Activated CD8-positive, alpha-beta memory T cell treated with anti-CD3 and anti-CD28 coated beads, Interleukin-2, amount 50 U/mL, for 1 hour (primary cell): Measurements from ENCODE around the gene PRKD3.
A peak's percentile ranks its signal among the peaks of the same experiment; 100 is the strongest.

Experiments used
- DNase-seq: peaks from one replicate; pipeline ENCODE4 v3.0.0-alpha.2; 2020; ENCODE audit errors: extremely low read depth

The PRKD3 gene

DNA sequence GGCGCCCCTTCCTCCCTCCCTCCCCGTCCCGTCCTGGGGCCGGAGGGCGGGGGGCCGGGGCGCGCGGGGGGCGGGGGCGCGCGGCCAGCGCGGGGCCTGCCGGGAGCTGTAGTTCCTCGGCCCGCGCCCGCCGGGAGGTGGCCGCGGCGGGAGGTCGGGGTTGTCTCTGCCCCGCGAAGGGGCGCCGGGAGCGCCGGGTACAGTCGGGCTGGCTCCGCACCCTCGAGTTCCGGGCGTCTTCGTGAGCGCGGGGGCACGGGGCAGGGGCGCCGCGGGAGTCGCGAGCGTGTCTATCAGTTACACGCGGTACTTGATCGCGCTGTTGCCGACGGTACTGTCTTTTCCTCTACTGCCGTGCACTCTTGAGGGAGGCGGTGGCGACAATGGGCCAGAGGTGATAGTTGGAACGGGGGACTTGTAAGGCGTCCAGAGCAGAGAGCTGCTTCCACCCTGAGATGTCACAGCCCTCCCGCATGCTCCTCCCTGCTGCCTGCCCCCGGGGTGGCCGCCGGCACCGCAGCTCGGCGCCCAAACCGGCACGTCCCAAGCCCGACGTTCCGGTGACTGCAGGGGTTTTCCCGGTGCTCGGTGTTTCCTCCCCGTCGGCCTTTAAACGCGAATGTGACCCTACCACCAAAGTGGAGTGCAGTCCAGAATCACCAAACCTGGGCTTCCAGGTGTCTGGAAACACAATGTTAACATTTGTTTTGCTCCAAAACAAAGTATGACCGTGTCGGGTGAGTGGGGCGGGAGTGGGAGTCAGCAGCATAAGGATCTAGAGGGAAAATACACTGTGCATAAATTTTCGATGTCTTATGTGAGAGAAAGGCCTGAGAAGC, at the start of gene PRKD3:
PRKD3 (minus strand) TSS at position 48 of the 839 bp plus-strand sequence. CDS start 8,309 bp downstream, outside the sequence.
- DNase-seq = peak; percentile 12

DNA sequence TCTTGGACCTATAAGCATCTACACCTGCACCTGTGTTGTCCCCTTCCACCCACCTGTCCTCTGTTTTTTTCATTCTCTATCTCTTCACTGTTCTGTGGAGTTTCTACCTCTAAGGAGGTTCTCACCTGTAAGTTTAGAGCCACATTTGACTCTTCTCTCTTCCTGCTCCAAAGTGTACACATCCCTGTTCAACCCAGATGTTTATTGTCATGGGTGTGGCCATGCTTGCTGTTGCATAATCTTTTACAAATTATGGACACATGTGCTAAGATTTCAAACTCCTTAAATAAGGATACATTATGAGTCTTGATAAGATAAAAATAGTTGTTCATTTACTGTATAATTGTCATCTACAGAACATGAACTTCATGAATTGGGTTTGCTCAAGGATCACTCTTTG, 47.4 kb upstream of the PRKD3 start:
- DNase-seq = no peak

DNA sequence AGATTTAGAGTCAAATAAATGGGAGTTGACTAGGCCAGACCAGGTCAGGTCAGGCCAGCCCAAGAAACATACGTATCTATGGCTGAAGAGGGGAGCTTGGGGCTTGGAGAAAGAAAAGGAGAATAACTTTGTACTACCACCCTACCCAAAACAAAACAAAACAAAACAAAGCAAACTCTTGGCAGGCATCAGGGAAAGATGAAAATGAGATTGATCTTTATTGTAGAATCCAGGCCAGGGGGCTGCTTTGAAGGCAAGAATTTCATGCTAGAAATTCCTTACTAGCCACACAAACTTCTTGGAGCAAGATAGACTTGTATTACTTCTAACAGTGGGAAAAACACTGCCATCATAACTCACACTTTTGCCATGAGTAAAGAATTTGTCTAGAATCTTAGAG, 46.0 kb upstream of the PRKD3 start:
- DNase-seq = no peak

DNA sequence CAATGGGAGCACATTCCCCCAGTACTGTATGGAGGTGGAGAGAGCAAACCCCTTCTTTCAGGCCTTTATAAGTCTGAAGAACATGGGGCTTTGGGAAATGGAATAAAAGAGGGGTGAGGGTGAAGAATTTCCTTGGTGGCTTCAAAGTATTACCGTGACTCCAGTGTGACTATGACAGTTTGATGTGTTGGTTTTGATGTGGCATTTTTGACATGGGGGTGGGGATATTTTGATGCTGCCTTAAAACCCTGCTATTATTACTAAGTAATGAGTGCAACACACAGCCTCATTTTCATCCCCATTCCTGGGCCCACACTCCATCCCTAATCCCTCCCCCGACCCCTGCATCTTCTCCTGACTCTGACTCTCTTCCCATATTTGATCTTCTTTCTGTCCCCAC, 43.4 kb upstream of the PRKD3 start:
- no peak for DNase-seq

DNA sequence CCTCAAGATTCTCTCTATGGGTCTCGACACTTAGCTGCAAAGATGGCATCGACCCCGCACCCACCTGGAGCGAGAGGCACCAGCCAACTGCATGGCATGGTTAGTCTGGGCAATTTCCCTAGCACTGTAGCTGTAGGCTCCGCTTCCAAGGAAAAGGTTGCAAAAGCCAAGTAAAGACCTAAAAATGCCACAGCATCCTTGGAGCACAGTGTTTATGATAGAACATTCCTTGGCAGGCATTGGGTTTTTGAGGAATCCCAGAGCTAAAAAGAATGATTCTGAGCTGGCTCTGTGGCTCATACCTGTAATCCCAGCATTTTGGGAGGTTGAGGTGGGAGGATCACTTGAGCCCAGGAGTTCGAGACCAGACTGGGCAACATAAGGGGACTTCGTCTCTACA, 42.7 kb upstream of the PRKD3 start:
- no peak for DNase-seq

DNA sequence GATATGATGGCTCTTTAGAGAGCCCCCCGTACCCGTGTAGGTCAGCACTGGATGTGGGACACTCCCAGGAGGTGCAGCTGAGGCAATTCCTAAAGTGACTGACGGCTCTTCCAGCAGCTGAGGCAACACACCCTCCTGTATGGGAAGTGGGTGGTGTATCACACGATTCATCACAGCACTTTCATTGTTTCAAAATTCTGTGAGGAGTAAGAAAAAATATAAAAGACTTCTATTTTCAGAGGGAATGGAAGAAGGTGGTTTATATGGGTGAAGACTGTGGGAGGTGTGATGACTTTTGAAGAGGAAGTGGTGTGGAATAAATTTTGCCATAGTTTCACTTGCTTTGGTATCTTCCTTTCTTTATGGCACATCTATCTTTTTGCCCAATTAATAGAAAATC, 42.1 kb upstream of the PRKD3 start:
- no peak for DNase-seq

DNA sequence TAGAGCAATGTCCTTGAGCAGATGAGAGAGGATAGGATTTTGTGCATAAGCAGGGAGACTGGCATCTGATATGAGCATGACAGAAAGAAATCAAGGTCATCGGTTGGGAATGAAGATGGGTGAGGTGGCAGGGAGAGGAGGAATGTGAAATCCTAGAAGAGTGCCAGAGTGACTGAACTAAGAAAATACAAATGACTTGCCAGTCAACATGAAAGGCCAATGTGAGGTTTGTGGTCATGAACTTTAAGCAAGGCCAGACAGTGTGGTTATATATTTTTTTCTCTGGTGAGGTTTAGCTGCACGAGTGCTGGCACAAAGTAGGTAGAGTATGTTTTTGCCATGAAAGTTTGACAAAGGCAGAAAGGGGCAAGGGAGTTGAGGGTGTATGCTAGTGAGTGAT, 41.0 kb upstream of the PRKD3 start:
- DNase-seq = no peak

DNA sequence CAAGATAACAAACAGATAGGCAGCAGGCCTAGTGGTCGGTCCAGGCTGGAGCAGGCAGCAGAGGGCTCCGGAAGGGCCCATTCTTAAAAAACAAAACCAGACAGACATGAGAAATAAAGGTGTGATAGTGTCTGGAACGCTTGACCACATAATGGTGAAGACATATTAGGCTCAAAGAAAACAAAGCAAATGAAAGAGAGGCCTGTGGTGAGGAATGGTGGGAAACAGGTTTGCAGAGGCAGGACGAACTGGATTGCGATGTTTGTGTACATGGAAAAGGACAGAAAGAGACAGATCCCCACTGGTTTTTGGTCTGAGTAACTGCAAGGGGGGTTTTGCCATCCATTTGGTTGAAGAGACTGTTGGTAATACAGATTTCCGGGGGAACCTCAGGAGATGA, 39.7 kb upstream of the PRKD3 start:
- DNase-seq = no peak

DNA sequence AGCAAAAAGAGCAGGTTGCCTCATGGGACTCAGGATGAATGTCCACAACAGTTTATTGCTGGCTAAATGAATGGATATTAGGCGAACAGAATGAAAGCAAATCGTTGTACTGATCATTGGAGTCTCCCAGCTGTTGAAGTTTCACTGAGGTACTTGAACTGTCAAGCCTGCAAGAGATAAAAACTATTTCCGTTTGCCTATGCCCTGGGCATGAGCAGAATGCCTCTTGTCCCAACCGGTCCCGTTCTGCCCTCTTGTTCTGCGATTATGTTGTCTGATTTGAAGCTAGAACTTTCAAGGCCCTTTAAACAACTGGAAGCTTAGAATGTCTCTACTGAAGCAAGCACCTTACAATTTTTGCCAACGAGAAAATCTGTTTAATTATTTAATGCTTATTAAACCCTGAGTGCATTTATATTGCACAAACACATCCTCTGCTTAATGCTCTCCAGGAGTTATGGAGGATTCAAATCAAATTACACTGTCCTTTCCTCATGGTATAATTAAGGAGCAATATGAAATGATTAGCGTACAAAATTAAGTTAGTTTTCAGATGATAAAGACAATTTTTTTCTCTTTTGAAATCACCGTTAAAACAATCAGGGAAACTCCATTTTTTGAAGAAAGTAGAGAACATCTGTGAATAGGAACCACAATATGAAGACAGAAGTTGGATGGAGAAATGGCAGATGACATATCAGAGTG, 37.5 kb upstream of the PRKD3 start:
- no peak for DNase-seq

DNA sequence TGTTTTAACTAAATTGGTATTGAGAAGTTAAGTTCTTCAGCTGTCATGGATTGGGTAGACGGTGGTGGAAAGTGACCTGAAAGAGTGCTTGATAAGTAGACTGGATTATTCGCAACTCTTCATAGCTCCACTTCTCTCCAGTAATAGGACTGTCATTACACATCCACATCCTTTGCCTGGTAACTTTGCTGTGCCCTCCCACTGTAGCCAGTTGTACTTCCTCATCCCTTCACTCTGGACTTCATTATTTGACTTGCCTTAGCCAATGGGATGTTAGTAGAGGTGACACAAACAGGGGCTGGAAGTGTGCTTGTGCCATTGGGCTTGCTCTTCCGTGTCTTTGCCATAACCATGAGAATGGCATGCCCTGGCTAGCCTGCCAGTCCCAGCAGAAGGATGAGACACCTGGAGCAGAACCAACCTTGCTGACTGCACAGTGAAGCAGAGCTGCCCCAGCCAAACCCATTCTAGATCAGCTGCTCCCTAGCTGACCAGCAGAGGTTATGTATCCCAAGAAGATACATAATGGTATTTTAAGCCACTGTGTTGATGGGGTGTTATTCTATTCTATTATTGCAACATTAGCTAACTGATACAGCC, 36.7 kb upstream of the PRKD3 start:
- DNase-seq = no peak

DNA sequence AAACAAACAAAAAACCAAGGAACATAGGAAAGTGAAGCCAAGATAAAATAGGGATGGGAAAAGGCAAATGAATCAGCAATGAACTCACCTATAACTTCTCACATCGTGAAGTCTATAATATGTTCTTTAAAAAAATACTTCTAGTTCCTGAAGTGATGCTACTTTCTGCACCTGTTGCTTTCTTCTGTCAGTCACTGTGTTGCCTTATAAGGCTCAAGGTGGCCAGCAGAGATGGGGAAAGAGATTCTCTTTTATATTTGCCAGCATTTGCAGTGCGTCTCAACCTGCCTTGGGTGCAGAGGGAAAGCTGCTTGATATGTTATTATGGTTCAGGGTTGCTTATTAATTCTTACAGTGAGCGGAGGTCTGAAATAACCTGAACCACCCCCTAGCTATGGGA, 33.8 kb upstream of the PRKD3 start:
- no peak for DNase-seq

DNA sequence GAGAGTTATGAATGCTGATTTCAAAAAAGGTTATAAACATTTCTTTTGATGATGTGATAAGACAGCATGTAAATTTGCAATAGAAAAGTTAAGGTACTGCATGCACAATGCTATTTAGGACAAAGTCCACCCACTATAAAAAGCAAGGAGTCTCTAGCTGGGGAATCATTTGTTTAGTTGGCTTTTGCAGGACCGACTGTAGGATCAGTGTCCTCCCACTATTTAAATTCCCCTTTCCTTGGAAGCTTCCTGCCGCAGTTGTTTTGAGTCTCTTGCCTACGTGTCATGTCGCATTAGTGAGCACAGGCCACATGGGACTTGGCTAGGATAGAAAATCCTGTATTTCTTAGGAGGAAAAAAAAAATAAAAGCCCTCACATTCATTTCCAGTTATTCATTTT, 32.9 kb upstream of the PRKD3 start:
- no peak for DNase-seq

DNA sequence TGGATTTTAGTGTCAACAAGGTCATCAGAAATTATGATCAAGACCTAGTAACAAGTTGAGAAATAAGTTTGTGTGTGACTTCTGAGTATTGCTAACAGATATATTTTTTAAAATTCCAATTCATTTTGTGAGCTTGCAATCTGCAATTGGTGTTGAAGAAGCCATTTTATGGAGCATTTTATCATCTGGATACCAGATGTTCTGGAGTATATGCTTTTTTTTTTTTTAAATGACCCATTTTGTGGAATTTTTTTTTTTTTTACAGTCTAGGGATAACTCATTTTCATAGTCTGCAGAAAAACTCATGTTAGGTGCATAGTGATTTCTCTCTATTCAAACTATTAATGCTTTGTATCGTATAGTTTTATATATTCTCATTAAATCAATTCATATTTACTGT, 32.4 kb upstream of the PRKD3 start:
- DNase-seq = no peak

DNA sequence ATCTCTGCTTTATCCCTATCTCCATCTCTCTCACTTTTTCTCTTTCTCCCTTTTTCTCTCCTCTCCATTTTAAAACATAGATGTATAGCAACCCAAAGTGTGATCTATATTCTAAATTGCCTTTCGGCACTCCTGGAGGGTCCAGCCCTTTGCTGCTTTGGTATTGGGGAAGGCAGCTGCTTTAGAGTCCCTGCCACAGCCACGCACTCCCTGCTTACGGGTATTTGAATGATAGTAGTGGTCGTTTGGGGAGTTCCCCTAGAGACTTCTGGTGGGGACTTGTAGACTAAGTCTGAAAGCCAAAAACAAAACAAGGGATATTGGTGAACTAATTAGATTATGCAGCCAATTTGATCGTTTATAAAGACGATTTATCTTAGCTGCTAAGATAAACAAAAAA, 31.7 kb upstream of the PRKD3 start:
- no peak for DNase-seq

DNA sequence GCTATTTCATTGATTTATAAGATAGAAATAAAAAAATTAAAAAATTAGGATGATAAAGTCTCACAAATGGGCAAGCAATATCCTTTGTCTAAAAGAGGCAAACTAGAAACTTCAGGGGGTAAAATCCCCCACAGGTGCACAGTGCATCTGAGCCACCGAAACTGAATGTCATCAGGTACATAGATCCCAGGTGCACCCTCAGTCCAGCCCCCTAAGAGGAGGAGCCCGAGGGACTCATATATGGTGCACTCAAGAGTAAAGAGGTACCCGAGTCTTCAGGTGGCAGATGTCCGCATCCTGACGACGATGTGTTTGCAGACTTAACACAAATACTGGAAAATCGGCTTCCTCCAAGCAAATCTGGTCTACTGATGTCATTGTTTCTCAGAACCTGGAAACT, 31.1 kb upstream of the PRKD3 start:
- DNase-seq = no peak

DNA sequence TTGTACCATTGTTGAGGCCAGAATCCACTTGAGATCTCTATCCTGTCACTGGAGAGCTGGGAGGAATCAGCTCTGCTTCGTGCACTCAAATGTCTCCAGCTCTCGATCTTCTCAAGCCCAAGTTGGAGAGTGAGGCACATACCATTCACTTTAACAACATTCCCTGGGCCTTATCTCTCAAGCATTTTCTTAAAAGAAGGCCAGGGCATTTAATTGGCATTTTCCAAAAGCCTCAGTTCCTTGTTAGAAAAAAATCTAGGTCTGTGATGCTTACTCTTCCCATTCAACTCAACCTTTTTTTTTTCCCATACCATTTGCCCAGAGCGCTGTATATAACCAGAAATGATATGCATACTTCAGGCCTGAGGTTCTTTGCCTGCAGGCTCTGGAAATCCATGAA, 29.9 kb upstream of the PRKD3 start:
- DNase-seq = no peak

DNA sequence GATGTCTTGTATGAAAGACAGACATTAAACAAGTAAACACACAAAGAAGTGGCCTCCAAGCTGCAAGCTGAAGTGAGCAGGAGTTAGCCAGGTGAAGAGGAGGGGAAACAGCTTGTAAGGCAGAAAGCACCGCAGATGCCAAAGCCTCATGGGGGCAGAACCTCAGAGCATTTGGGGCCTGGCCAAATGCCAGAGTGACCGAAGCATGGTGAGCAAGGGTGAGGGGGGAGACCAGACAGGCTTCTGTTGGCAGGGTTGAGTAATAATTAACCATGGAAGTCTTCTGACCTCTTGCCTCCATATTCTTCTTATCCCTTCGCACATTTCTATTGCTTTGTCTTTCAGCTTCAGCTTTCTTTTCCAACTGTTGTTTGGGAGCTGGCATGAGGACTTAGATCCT, 25.4 kb upstream of the PRKD3 start:
- no peak for DNase-seq

DNA sequence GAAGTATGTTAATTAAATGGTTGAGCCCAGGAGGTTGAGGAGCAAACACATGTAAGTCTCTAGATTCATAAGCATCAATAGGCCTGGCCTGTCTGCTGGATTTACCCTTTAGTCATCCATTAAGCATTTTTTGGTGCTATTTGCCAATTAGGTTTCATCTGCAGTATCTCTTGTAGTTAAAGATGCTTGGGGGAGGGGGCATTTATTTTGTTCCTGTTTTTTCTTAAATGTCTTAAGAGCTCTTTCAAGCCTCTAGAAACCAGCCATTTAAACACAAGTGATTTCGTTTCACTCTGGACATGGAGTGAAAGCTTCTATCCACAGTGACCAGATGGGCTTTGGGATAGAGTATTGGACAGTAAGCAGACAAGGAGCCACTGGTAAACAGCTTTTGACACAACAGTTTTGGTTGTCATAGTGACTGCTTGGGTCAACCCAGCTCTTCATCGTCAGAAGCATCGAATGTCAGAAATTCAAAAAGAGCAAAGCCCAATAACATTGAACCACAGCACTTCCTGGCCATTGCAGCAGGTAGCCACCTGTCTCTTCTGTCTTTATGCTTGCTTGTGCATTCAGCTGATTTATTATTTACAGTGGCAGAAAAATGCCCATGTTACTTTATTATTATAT, 24.7 kb upstream of the PRKD3 start:
- no peak for DNase-seq

DNA sequence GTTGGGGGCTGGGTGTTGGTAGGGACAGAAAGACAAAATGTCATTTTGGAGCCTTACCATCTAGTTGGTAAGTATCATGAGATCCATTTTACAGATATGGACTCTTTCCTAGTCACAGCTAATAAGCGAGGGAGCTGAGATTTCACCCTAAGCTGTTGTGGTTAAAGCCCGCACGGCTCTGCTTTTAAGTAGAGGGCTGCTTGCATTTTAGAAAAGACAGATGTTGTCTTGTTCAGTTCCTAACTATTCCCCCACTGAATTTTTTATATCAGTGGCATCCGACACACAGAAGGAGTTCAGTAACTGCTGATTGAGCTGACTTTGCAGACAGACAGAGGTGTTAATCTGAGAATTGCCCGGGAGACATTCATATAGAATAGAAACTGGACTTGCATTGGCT, 23.5 kb upstream of the PRKD3 start:
- DNase-seq = no peak

DNA sequence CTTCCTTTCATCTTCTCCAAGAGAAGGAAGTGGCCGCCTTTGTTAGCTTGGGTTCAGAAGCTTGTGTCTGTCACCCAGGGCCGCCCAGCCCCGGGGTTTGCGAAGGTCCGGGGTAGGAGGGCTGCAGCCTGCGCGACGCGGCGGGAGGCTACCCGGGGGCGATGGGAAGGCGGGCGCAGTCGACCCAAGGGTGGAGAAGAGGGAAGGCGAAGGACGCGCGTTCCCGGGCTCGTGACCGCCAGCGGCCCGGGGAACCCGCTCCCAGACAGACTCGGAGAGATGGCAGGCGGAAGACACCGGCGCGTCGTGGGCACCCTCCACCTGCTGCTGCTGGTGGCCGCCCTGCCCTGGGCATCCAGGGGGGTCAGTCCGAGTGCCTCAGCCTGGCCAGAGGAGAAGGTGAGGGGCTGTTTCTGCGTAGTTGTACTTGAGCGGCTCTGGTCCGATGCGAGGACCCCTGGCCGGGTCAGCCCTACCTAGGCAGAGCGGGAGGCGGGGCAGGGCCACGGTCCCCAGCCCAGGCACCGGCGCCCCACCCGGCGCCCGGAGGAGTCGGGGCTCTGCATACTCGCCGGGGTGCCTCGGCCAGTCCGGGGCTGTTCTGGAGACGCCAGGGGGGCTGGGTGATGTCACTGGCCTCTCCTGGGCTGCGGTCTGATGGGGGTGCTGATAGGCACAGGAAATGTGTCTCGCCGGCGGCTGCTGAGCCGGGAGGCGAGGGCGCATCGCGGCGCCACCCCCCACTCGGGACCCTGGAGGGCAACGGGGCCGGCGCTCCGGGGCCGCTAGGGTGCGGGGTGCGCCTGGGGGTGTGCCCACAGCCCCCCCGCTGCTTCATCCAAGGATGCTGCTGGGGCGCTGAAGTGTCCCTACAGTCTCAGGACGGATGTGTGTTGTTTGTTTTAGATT, 20.1 kb upstream of the PRKD3 start, which contains the start of gene QPCT:
QPCT (plus strand) TSS at position 178 of the 909 bp plus-strand sequence; CDS start at position 280, 102 bp downstream.
- peak; percentile 55 for DNase-seq
